T47D (cell line): Measurements from ENCODE around the gene SLC25A36.
"Not testable (repeated sequence)": the region's sequence is repeated elsewhere in the genome, so short reads cannot be mapped to it uniquely, and the experiment has no call there.

Source experiments
- DNase-seq, 2 experiments: peaks; one replicate each; pipeline versions ENCODE4 v3.0.0 to v3.0.0-alpha.2; 2011 to 2012; ENCODE audit warnings: low read depth in 1 of 2, low spot score in 1 of 2
- JUND ChIP-seq: IDR thresholded peaks from 2 replicates; pipeline ENCODE4 v1.6.1; 2012; ENCODE audit warnings: low read depth
- in situ Hi-C: cut with HindIII; loops from 2 replicates; pipeline ENCODE4 v1.10.0; 2016; ENCODE audit warnings: low sequenced_read_pairs, low pct_unique_long_range_greater_than_20kb

SLC25A36 gene

DNA sequence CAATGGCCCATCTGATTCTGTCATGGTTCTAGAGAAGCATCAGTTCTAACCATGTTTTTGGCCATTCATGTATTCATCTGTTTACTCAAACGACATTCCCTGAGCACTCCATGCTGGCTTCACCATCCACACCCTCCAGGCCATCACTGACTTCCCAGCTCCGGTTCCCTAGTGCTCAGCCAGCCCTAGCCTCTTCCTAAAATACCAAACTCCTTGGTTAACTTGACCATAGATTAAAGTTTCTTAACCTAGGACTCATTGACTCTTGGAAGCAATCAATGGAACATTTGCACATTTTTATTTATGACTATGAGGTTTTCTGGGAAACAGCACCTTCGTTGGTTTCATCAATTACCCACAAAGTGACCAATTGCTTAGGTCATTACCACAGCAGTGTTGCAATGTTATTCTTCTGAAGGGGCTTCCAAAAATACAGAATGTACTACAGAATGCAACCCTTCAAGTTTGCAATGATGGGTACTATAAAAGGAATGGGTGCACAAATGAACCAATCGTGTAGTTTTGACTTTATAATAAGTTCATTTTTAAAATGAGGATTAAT, 27.2 kb upstream of the SLC25A36 start:
- no peak for TF ChIP-seq JUND
- in situ Hi-C loops, result no loop called here
- no peak for DNase-seq

DNA sequence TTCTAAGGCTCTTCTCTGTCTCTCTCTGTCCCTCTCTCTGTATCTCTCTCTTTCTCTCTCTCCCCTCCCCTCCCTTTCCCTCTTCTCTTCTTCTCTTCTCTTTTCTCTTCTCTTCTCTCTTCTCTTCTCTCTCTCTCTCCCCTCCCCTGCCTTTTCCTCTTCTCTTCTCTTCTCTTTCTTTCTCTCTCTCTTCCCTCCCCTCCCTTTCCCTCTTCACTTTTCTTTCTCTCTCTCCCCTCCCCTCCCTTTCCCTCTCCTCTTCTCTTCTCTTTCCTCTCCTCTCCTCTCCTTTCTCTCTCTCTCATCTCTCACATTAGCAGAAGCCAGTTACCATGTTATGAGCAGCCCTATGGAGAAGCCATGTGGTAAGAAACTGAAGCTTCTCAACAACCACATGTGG, 25.0 kb upstream of the SLC25A36 start:
- DNase-seq, result no peak
- in situ Hi-C loops, result no loop called here
- no peak for TF ChIP-seq JUND

DNA sequence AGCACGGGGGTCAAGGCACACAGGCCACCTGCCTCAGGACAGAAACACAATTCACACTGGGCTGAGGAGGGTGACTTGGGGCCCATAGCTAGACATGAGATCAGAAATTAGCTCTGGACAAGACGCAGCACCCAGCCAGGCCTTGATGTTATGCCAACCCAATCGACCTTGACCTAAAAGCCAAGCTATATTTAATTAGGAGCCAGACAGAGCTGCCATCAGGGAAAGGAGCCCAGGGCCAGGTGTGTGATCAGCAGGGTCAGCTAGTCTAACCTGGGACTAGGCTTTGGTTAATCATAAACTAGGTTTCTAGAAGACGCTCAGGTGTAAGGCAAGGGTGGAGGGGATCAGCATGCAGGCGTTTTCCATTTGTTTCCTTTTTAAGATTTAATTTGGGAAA, 23.9 kb upstream of the SLC25A36 start:
- in situ Hi-C loops, result no loop called here
- no peak for DNase-seq
- no peak for TF ChIP-seq JUND

DNA sequence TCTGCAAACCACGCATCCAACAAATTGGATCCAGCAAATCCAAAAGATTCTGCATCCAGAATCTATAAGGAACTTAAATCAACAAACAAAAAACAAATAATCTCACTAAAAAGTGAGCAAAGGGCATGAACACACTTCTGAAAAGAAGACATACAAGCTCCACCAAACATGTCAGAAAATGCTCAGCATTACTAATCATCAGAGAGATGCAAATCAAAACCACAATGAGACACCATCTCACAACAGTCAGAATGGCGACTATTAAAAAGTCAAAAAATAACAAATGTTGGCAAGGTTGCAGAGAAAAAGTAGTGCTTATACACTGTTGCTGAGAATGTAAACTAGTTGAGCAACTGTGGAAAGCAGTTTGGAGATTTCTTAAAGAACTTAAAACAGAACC, 21.6 kb upstream of the SLC25A36 start:
- no peak for DNase-seq
- TF ChIP-seq JUND, result no peak
- in situ Hi-C loops, result no loop called here

DNA sequence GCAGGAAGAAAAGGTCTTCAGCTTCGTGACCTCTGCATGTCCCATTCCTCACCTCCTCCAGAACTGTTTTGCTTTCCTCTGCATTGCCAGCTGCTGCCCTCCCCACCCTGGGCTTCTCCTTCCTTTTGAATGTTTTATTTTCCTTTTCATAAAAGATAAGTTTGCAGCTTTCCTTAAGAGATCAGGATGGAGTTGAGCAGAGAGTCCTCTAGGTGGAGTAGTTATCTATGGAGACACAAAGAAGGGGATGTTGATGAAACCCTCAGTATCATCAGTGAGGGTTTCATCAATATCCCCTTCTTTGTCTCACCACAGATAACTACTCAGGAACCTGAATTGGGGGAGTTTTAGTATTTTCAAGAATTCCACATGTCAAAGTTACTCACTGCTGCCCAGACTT, 19.0 kb upstream of the SLC25A36 start:
- TF ChIP-seq JUND, result no peak
- in situ Hi-C loops, result no loop called here
- DNase-seq, result peak in 1 of 2 experiments; percentile 50

DNA sequence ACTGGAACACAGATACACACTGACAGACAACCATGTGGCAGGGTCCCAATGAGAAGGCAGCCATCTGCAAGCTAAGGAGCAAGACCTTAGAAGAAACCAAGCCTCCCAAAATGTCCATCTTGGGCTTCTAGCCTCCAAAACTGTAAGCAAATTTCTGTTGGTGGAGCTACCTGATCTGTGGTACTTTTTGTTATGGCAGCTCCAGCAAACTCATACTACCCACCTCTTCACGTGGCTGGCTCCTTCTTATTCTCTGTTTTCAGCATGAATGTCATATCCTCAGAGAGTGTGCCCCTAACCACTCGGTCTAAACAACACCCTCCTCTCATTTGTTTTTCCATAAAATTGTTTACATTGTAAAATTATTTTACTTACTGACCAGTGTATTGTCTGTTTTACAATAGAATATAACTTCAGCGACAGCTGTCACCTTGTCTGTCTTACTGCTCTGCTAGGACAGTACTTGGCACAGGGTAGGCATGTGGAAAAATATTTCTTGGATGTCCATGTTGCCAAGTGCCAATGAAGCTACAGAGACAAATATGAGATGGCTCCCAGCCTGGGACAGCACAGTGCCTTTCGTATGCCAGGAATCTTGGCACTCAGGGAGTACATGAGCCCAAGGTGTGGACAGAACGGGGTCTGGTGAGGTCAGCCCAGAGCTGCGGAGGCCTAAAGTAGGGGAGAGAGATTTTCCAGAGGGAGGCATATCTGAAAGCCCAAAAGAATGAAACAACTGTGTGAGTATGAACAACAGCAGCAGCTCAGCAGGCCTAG, 17.4 kb upstream of the SLC25A36 start:
- no peak for TF ChIP-seq JUND
- in situ Hi-C loops, result no loop called here
- DNase-seq, result no peak

DNA sequence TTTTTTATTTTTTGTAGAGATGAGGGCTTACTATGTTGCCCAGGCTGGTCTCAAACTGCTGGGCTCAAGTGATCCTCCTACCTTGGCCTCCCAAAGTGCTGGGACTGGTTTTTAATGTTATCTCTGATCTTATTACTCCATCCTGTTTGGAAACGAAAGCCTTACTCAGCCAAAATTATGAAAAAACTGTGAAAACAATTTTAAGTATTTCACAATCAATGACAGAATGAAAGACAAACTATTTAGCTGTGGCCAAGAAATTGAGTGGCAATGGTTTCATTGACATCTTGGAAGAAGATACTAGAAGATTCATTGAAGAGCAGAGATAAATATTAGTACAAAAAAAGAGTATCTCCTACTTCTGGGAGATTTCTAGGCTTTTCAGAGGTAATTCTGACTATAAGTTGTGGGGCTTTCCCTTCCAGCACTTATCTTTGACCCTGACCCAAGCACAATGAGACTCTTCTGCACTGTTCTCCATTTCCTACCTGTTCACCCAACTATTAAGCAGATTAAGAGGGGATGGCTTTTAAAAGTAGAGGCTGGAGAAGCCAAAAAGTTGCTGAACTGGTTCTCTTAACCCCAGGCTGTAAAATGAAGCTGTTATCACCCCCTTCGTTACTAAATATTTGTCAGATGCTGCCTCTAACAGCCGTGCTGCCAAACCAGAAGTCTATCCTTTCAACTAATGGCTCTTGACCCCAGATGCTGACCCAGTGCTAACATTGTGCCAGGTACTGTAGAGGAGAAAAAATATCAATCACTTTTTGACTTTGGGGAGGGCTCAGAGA, 14.2 kb upstream of the SLC25A36 start:
- TF ChIP-seq JUND, result no peak
- in situ Hi-C loops, result no loop called here
- DNase-seq, result no peak

DNA sequence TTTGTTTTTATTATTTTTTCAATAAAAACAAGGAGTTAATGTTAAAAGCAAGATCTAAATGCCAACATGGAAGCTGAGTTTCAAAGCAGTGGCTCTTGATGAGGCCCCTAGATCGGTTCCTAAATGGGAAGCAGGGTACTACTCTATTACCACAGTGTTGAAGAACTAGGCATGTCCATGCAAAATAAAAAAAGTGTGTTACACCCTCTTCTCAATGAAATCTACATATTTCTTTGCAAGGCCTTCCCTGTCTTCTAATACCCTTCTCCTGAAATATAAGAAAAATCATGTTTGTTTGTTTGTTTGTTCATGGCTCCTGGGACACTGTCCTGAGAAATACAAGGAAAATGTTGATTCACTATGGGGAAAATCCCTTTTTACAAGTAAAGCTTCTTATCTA, 12.2 kb upstream of the SLC25A36 start:
- in situ Hi-C loops, result no loop called here
- no peak for TF ChIP-seq JUND

DNA sequence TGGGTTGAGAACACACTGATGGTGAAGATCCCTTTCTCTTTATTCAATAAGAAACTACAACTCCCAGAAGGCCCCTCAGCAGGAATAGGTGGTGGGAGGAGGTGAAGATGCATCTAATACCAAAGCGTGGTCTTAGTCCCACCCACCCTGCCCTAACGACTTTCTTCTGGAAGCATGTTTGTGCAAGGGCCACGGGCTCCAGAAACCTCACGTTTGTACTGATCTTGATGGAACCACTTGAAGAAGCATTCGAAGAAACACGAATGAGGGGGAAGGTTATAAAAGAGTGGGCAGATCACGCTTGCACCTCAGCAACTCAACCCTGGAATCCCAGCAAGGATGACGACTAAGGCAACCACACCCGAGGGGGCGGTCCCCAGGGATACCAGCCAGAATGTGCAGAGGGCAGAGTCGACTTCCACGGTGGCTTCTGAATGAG, 10.6 kb upstream of the SLC25A36 start:
- in situ Hi-C loops, result no loop called here
- DNase-seq, result no peak
- TF ChIP-seq JUND, result no peak

More for the DNA sequence above, 12.2 kb upstream of the SLC25A36 start:
- DNase-seq, result no peak

DNA sequence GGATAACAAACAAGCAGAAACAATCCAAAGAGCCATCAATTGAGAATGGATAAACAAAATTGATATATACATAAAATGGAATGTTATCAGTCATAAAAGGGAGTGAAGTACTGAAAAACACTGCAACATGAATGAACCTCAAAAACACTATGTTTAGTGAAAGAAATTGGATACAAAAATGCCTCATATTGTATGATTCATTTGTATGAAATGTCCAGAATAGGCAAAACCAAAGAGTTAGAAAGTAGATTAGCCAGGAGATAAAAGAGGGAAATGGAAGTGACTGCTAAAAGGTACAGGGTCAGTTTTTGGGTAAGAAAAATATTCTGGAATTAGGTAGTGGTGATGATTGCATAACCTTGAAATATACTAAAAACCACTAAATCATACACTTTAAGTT, 9.8 kb upstream of the SLC25A36 start:
- in situ Hi-C loops, result no loop called here
- no peak for TF ChIP-seq JUND
- no peak for DNase-seq

DNA sequence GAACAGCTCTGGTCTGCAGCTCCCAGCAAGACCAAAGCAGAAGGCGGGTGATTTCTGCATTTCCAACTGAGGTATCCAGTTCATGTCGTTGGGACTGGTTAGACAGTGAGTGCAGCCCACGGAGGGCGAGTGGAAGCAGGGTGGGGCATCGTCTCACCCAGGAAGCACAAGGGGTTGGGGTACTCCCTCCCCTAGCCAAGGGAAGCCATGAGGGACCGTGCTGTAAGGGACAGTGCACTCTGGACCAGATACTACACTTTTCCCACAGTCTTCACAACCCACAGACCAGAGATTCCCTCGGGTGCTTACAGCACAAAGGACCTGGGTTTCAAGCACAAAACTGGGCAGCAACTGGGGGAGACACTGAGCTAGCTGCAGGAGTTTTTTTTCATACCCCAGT, 8.5 kb upstream of the SLC25A36 start:
- DNase-seq, result no peak
- no peak for TF ChIP-seq JUND
- in situ Hi-C loops, result no loop called here

DNA sequence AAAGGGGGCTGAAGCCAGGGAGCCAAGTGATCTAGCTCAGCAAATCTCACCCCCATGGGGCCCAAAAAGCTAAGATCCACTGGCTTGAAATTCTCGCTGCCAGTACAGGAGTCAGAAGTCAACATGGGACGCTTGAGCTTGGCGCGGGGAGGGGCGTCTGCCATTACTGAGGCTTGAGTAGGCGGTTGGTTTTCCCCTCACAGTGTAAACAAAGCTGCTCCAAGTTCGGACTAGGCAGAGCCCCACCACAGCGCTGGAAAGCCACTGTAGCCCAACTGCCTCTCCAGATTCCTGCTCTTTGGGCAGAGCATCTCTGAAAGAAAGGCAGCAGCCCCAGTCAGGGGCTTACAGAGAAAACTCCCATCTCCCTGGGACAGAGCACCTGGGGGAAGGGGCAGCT, 8.1 kb upstream of the SLC25A36 start:
- TF ChIP-seq JUND, result no peak
- in situ Hi-C loops, result no loop called here
- DNase-seq, result no peak

DNA sequence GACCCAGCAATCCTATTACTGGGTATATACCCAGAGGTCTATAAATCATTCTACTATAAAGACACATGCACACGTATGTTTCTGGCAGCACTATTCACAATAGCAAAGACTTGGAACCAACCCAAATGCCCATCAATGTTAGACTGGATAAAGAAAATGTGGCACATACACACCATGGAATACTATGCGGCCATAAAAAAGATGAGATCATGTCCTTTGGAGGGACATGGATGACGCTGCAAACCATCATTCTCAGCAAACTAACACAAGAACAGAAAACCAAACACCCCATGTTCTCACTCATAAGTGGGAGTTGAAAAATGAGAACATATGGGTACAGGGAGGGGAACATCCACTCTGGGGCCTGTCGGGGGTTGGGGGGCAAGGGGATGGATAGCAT, 2.3 kb upstream of the SLC25A36 start:
- in situ Hi-C loops, DNase-seq: not testable (repeated sequence)

DNA sequence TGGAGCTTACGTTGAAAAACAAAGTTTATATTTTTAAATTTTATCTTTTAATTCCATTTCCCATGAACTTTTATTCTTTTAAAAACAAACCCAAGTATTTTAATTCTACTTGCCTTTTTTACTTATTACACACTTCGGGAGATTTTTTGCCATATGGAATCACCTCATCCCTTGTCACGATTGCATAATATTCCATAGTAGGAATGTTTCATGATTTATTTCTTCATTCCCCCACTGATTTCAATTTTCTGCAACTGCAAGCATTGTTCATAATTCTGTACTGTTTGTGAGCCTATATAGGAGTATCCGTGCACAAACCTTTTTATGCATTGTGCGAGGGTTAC, 574 bp upstream of the SLC25A36 start:
- TF ChIP-seq JUND, result no peak
- in situ Hi-C loops, result no loop called here
- no peak for DNase-seq
